Large intestine (tissue), 3 donors: Measurements from ENCODE around the gene EIF4G3. TPM values are rescaled to one million over a fixed set of nuclear protein-coding genes. Genes with fewer than 3 reads are reported as not detected.

Experiments used
- DNase-seq, 2 donors: peaks; one replicate each; pipeline versions ENCODE4 v3.0.0 to v3.0.0-alpha.2; 2013
- H3K27ac ChIP-seq: one replicate; pipeline ENCODE4 v1.5.1; 2013; ENCODE audit warnings: low read length
- H3K27me3 ChIP-seq: 2 replicates; pipeline ENCODE4 v1.6.1; 2013; ENCODE audit warnings: low read length; ENCODE audit not compliant: control insufficient read depth, insufficient read depth
- H3K36me3 ChIP-seq: 2 replicates; pipeline ENCODE4 v1.6.1; 2013; ENCODE audit warnings: low read length; ENCODE audit not compliant: control insufficient read depth, insufficient read depth
- H3K4me1 ChIP-seq: one replicate; pipeline ENCODE4 v1.6.1; 2013; ENCODE audit warnings: low read length; ENCODE audit not compliant: control insufficient read depth, insufficient read depth
- H3K4me3 ChIP-seq: one replicate; pipeline ENCODE4 v1.5.1; 2013; ENCODE audit warnings: low read length
- H3K9me3 ChIP-seq: one replicate; pipeline ENCODE4 v1.6.1; 2013; ENCODE audit warnings: mild to moderate bottlenecking, low read depth, low read length, moderate library complexity; ENCODE audit not compliant: control insufficient read depth
- WGBS: methylation state at CpG from one replicate; pipeline ENCODE4 v1.1.5; 2013; ENCODE audit warnings: low lambda C conversion rate; ENCODE audit not compliant: insufficient coverage; 5-methylcytosine and 5-hydroxymethylcytosine counted together
- polyA plus RNA-seq: library from polyadenylated mRNA; unstranded; fragments of 120-200 nt; gene quantifications from one replicate; pipeline ENCODE4 v1.2.1, GENCODE V29; 2013

Gene EIF4G3
- polyA plus RNA-seq, 1 donor, result 37.8 TPM

GRCh38 chr1:21077085-21077484 lies 99.6 kb downstream of the EIF4G3 start:
- Histone ChIP-seq H3K27ac (no peak overlapping the region), H3K4me3 (no peak overlapping the region)
- no peak for DNase-seq

GRCh38 chr1:21072721-21073120 lies 104.0 kb downstream of the EIF4G3 start:
- Histone ChIP-seq H3K27me3 (no peaks in the 10 kb centered on the region), H3K9me3 (no peaks in the 10 kb centered on the region), H3K36me3 (peaks cover 3% of the 10 kb centered on the region), H3K4me3 (no peak overlapping the region), H3K27ac (no peak overlapping the region), H3K4me1 (no peaks in the 10 kb centered on the region)
- DNase-seq, result no peak
- WGBS, result no CpG with 5 or more reads among the region's 3 CpGs

More at GRCh38 chr1:21077085-21077484, 99.6 kb downstream of the EIF4G3 start:
- Histone ChIP-seq H3K27me3 (no peaks in the 10 kb centered on the region), H3K4me1 (no peaks in the 10 kb centered on the region), H3K9me3 (no peaks in the 10 kb centered on the region), H3K36me3 (peaks cover 3% of the 10 kb centered on the region)

- H3K4me1 ChIP-seq, result peaks cover 7% of the 10 kb centered on the region
- no peaks in the 10 kb centered on the region for H3K9me3 ChIP-seq
- 63% methylated on average over 4 of the region's 4 CpGs for WGBS
- no peaks in the 10 kb centered on the region for H3K36me3 ChIP-seq
- H3K27me3 ChIP-seq, result no peaks in the 10 kb centered on the region
- no peak for DNase-seq
- H3K27ac ChIP-seq, result no peak overlapping the region
- no peak overlapping the region for H3K4me3 ChIP-seq
Measured at GRCh38 chr1:21069549-21069948, 107.1 kb downstream of the EIF4G3 start.

- Histone ChIP-seq H3K9me3 (no peaks in the 10 kb centered on the region), H3K4me1 (peaks cover 10% of the 10 kb centered on the region), H3K27ac (no peak overlapping the region), H3K36me3 (no peaks in the 10 kb centered on the region), H3K4me3 (no peak overlapping the region), H3K27me3 (no peaks in the 10 kb centered on the region)
- DNase-seq, result no peak
Measured at GRCh38 chr1:21068937-21069336, 107.8 kb downstream of the EIF4G3 start.

- WGBS, result 80% methylated on average over 1 of the region's 6 CpGs
- Histone ChIP-seq H3K4me3 (no peak overlapping the region), H3K27ac (no peak overlapping the region), H3K9me3 (no peaks in the 10 kb centered on the region), H3K4me1 (peaks cover 10% of the 10 kb centered on the region), H3K27me3 (no peaks in the 10 kb centered on the region), H3K36me3 (no peaks in the 10 kb centered on the region)
- DNase-seq, result peak; percentile 15 to 53
Measured at GRCh38 chr1:21067551-21068227, 109.0 kb downstream of the EIF4G3 start.

- no CpG with 5 or more reads among the region's 3 CpGs for WGBS
- H3K4me3 ChIP-seq, result no peak overlapping the region
- H3K36me3 ChIP-seq, result no peaks in the 10 kb centered on the region
- H3K9me3 ChIP-seq, result no peaks in the 10 kb centered on the region
- H3K27me3 ChIP-seq, result no peaks in the 10 kb centered on the region
- peaks cover 10% of the 10 kb centered on the region for H3K4me1 ChIP-seq
- DNase-seq, result no peak
- H3K27ac ChIP-seq, result no peak overlapping the region
Measured at GRCh38 chr1:21066356-21067012, 110.2 kb downstream of the EIF4G3 start.

GRCh38 chr1:21065851-21066250 lies 110.8 kb downstream of the EIF4G3 start:
- no peak overlapping the region for H3K4me3 ChIP-seq
- H3K27me3 ChIP-seq, result no peaks in the 10 kb centered on the region
- WGBS, result 100% methylated on average over 1 of the region's 2 CpGs
- DNase-seq, result no peak
- peaks cover 10% of the 10 kb centered on the region for H3K4me1 ChIP-seq
- H3K27ac ChIP-seq, result no peak overlapping the region
- H3K9me3 ChIP-seq, result no peaks in the 10 kb centered on the region
- no peaks in the 10 kb centered on the region for H3K36me3 ChIP-seq

- no peak for DNase-seq
- H3K4me3 ChIP-seq, result no peak overlapping the region
- no peaks in the 10 kb centered on the region for H3K9me3 ChIP-seq
- WGBS, result no CpG with 5 or more reads among the region's 3 CpGs
- H3K4me1 ChIP-seq, result peaks cover 10% of the 10 kb centered on the region
- H3K36me3 ChIP-seq, result no peaks in the 10 kb centered on the region
- no peak overlapping the region for H3K27ac ChIP-seq
- no peaks in the 10 kb centered on the region for H3K27me3 ChIP-seq
Measured at GRCh38 chr1:21064057-21064456, 112.6 kb downstream of the EIF4G3 start.

GRCh38 chr1:21060523-21060922 lies 116.2 kb downstream of the EIF4G3 start:
- Histone ChIP-seq H3K4me1 (peaks cover 3% of the 10 kb centered on the region), H3K27me3 (no peaks in the 10 kb centered on the region), H3K9me3 (no peaks in the 10 kb centered on the region), H3K27ac (no peak overlapping the region), H3K4me3 (no peak overlapping the region), H3K36me3 (no peaks in the 10 kb centered on the region)
- no peak for DNase-seq
- WGBS, result 88% methylated on average over 1 of the region's 5 CpGs

GRCh38 chr1:21059021-21059420 lies 117.7 kb downstream of the EIF4G3 start:
- no peak for DNase-seq
- no peaks in the 10 kb centered on the region for H3K27me3 ChIP-seq
- H3K9me3 ChIP-seq, result no peaks in the 10 kb centered on the region
- H3K4me3 ChIP-seq, result no peak overlapping the region
- no peak overlapping the region for H3K27ac ChIP-seq
- H3K4me1 ChIP-seq, result peaks cover under 1% of the 10 kb centered on the region
- no peaks in the 10 kb centered on the region for H3K36me3 ChIP-seq
